HepG2 (cell line): ENCODE measurements around the gene CAMKMT. TPM values are rescaled to one million over a fixed set of nuclear protein-coding genes. Genes with fewer than 3 reads are reported as not detected.

Source experiments
- ATAC-seq: fragments of 200-7000 bp; cut with Tn5 transposase; 3 replicates; pipeline ENCODE4 v1.9.1; 2020; ENCODE audit warnings: mild to moderate bottlenecking, moderate library complexity
- BruUV-seq: library from RNA; stranded (reverse); fragments of 400-500 nt; replicated peaks from 2 replicates; lab custom pipeline; 2021; lab: Mats Ljungman, UMichigan
- CTCF ChIA-PET: fragments of 300-600 bp; formaldehyde crosslinking; extraction: SDS; loops from one replicate; lab custom pipeline; 2021; ENCODE audit warnings: low total read pairs, inconsistent platforms, low intra/inter-chr PET ratio; lab: Yijun Ruan, JAX
- POLR2A ChIA-PET: fragments of 350-600 bp; sonication (Branson Sonifier 250); formaldehyde crosslinking; loops from one replicate; lab custom pipeline; 2020; ENCODE audit warnings: antibody characterized with exemption, inconsistent platforms; lab: Yijun Ruan, JAX
- DNase-seq: peaks from one replicate; pipeline ENCODE4 v3.0.0-alpha.2; 2015; ENCODE audit warnings: low spot score
- FAIRE-seq: peaks from 3 replicates; lab custom pipeline; 2011; peaks lifted over from hg19 to GRCh38; lab: Jason Lieb, UNC
- H2AFZ ChIP-seq: one replicate; pipeline ENCODE4 v1.6.1; 2011; ENCODE audit warnings: low read length, inconsistent platforms
- H3K27ac ChIP-seq: fragments of 300-600 bp; 3 replicates; pipeline ENCODE4 v1.8.0; 2011; ENCODE audit warnings: mixed run types, mild to moderate bottlenecking, mixed read lengths, low read length, inconsistent platforms; ENCODE audit not compliant: insufficient read depth; ENCODE audit errors: extremely low read length
- H3K27me3 ChIP-seq, 2 experiments: fragments of 200-600 bp in 1 of 2; 2 replicates in 1 of 2; 3 replicates in 1 of 2; pipeline versions ENCODE4 v1.6.0 to v1.8.0; 2011; ENCODE audit warnings: low read length in 2 of 2, mild to moderate bottlenecking in 2 of 2, moderate library complexity in 2 of 2, inconsistent platforms in 1 of 2; ENCODE audit not compliant: insufficient read depth in 2 of 2, control insufficient read depth in 1 of 2
- H3K36me3 ChIP-seq, 2 experiments: fragments of 200-600 bp in 1 of 2; replicated peaks in 1 of 2; 2 replicates in 1 of 2; 3 replicates in 1 of 2; pipeline versions ENCODE4 v1.5.1 to v1.8.0; 2011; ENCODE audit warnings: low read length in 2 of 2, inconsistent platforms in 1 of 2; ENCODE audit not compliant: insufficient read depth in 2 of 2, control insufficient read depth in 1 of 2
- H3K4me1 ChIP-seq: 2 replicates; pipeline ENCODE4 v1.5.1; 2012; ENCODE audit warnings: low read length, inconsistent platforms; ENCODE audit not compliant: insufficient read depth
- H3K4me2 ChIP-seq: 2 replicates; pipeline ENCODE4 v1.6.0; 2011; ENCODE audit warnings: low read depth, low read length, inconsistent platforms
- H3K4me3 ChIP-seq, 3 experiments: fragments of 200-600 bp in 1 of 3; sonication (generic), shearing (Covaris generic) in 1 of 3; replicated peaks in 1 of 3; 2 replicates each; pipeline ENCODE4 v1.5.1; 2011 to 2016; ENCODE audit warnings: low read length in 3 of 3, inconsistent platforms in 2 of 3, low read depth in 2 of 3, mild to moderate bottlenecking in 2 of 3, control low read depth in 1 of 3, mixed read lengths in 1 of 3; ENCODE audit not compliant: insufficient read depth in 1 of 3
- H3K79me2 ChIP-seq: one replicate; pipeline ENCODE4 v1.6.1; 2011; ENCODE audit warnings: low read length, inconsistent platforms; ENCODE audit not compliant: insufficient read depth
- H3K9ac ChIP-seq: 2 replicates; pipeline ENCODE4 v1.6.0; 2011; ENCODE audit warnings: mild to moderate bottlenecking, low read depth, low read length, inconsistent platforms; ENCODE audit not compliant: insufficient read depth
- H3K9me3 ChIP-seq: 2 replicates; pipeline ENCODE4 v1.5.1; 2012; ENCODE audit warnings: mild to moderate bottlenecking, low read length
- H4K20me1 ChIP-seq: 2 replicates; pipeline ENCODE4 v1.6.0; 2011; ENCODE audit warnings: inconsistent platforms, mild to moderate bottlenecking, low read length, moderate library complexity; ENCODE audit not compliant: insufficient read depth
- AKAP8 ChIP-seq: sonication (generic); formaldehyde crosslinking; IDR thresholded peaks from 2 replicates; pipeline ENCODE4 v1.5.1; 2020; ENCODE audit warnings: mild to moderate bottlenecking, missing genetic modification reagents
- DMTF1 ChIP-seq: sonication (generic); formaldehyde crosslinking; IDR thresholded peaks from 2 replicates; pipeline ENCODE4 v1.4.0; 2020; ENCODE audit warnings: mild to moderate bottlenecking, missing genetic modification reagents
- JARID2 ChIP-seq: sonication (generic); formaldehyde crosslinking; IDR thresholded peaks from 2 replicates; pipeline ENCODE4 v1.8.1; 2023; ENCODE audit warnings: missing genetic modification reagents, inconsistent platforms; ENCODE audit not compliant: insufficient replicate concordance
- KDM2A ChIP-seq: sonication (generic); formaldehyde crosslinking; IDR thresholded peaks from 2 replicates; pipeline ENCODE4 v1.4.0; 2020; ENCODE audit warnings: low read depth, missing genetic modification reagents, borderline replicate concordance
- NR2F6 ChIP-seq, 2 experiments: IDR thresholded peaks; 2 replicates each; pipeline ENCODE4 v1.6.1; 2016; ENCODE audit warnings: antibody characterized with exemption in 1 of 2, mild to moderate bottlenecking in 1 of 2
- SETDB1 ChIP-seq: sonication (generic); formaldehyde crosslinking; IDR thresholded peaks from 2 replicates; pipeline ENCODE4 v1.5.1; 2020; ENCODE audit warnings: missing genetic modification reagents, mild to moderate bottlenecking, borderline replicate concordance
- ZKSCAN8 ChIP-seq: IDR thresholded peaks from 2 replicates; pipeline ENCODE4 v1.6.1; 2016; ENCODE audit warnings: borderline replicate concordance, missing genetic modification reagents, missing compliant biosample characterization
- ZNF20 ChIP-seq: sonication (generic); formaldehyde crosslinking; IDR thresholded peaks from 2 replicates; pipeline ENCODE4 v1.4.0; 2020; ENCODE audit warnings: mild to moderate bottlenecking, moderate library complexity, missing genetic modification reagents
- ZNF274 ChIP-seq: sonication (generic); formaldehyde crosslinking; IDR thresholded peaks from 2 replicates; pipeline ENCODE4 v1.5.1; 2020; ENCODE audit warnings: mild to moderate bottlenecking, missing genetic modification reagents
- ZNF3 ChIP-seq: IDR thresholded peaks from 2 replicates; pipeline ENCODE4 v1.7.0; 2017; ENCODE audit warnings: inconsistent platforms
- ZNF367 ChIP-seq: sonication (generic); formaldehyde crosslinking; IDR thresholded peaks from 2 replicates; pipeline ENCODE4 v1.4.0; 2020; ENCODE audit warnings: missing genetic modification reagents, borderline replicate concordance
- ZNF530 ChIP-seq: sonication (generic); formaldehyde crosslinking; IDR thresholded peaks from 2 replicates; pipeline ENCODE4 v1.5.0; 2020; ENCODE audit warnings: low read depth, mild to moderate bottlenecking, missing genetic modification reagents
- ZNF563 ChIP-seq: sonication (generic); formaldehyde crosslinking; IDR thresholded peaks from 2 replicates; pipeline ENCODE4 v1.8.0; 2022; ENCODE audit warnings: mild to moderate bottlenecking, moderate library complexity, missing genetic modification reagents
- ZNF580 ChIP-seq: IDR thresholded peaks from 2 replicates; pipeline ENCODE4 v1.6.1; 2016; ENCODE audit warnings: low read depth, borderline replicate concordance
- ZNF597 ChIP-seq: sonication (generic); formaldehyde crosslinking; IDR thresholded peaks from 2 replicates; pipeline ENCODE4 v1.5.0; 2020; ENCODE audit warnings: missing genetic modification reagents
- ZNF709 ChIP-seq: sonication (generic); formaldehyde crosslinking; IDR thresholded peaks from 2 replicates; pipeline ENCODE4 v1.5.0; 2020; ENCODE audit warnings: mild to moderate bottlenecking, missing genetic modification reagents
- WGBS: methylation state at CpG from one replicate; pipeline ENCODE4 v1.1.6; 2017; ENCODE audit warnings: low lambda C conversion rate; 5-methylcytosine and 5-hydroxymethylcytosine counted together
- in situ Hi-C: cut with HindIII; loops from 2 replicates; pipeline ENCODE4 v1.10.0; 2017; ENCODE audit warnings: low pct_unique_long_range_greater_than_20kb; ENCODE audit not compliant: extremely low pct_ligation_motif_present
- intact Hi-C: fragments of 100-400 bp; cut with micrococcal nuclease; formaldehyde crosslinking; loops from one replicate; pipeline ENCODE4 v1.10.0; 2022; ENCODE audit not compliant: unreplicated experiment
- polyA plus RNA-seq, 8 experiments: library from polyadenylated mRNA; depleted of rRNA in 3 of 8; stranded (reverse) in 7 of 8; unstranded in 1 of 8; fragments of >200 nt; fragmentation: Illumina TruSeq in 4 of 8; extraction: Trizol in 4 of 8; gene quantifications; 2 replicates each; pipeline versions ENCODE4 v1.2.1 to v1.2.3, GENCODE V29; 2011 to 2016; ENCODE audit warnings: low read depth in 4 of 8, missing spikeins in 1 of 8, mixed read lengths in 1 of 8; ENCODE audit not compliant: insufficient read depth in 1 of 8
- total RNA-seq, 5 experiments: library from RNA; depleted of rRNA; stranded (reverse); fragments of >200 nt; fragmentation: Illumina TruSeq; extraction: Trizol; gene quantifications; 2 replicates each; pipeline ENCODE4 v1.2.3, GENCODE V29; 2016; ENCODE audit warnings: low read depth in 1 of 5

The CAMKMT gene
- total and polyA plus RNA-seq, 2 of the 13 experiments (the other 11 are each of a cell fraction or from before 2014, with no cell fraction given) = 6.9 to 20.8 TPM

- Histone ChIP-seq H3K36me3 (no peaks in the 10 kb centered on the region), H3K4me2 (no peak overlapping the region), H3K27me3 (no peaks in the 10 kb centered on the region), H2AFZ (no peak overlapping the region), H3K4me3 (no peak overlapping the region), H3K79me2 (no peaks in the 10 kb centered on the region), H4K20me1 (no peaks in the 10 kb centered on the region), H3K27ac (no peak overlapping the region), H3K9ac (no peak overlapping the region), H3K4me1 (no peaks in the 10 kb centered on the region), H3K9me3 (no peaks in the 10 kb centered on the region)
- ATAC-seq = no peak
- no peak for DNase-seq
- WGBS = 78% methylated on average over 4 of the region's 4 CpGs
- FAIRE-seq = no peak
- ChIA-PET POLR2A (no interaction called here), CTCF (no interaction called here)
- no TSS peak for BruUV-seq
- TF ChIP-seq AKAP8 (no peak), NR2F6 (IDR thresholded peaks at IDR 0.05) (no peak), NR2F6 (CRISPR knock-in tag; IDR thresholded peaks at IDR 0.05) (no peak), ZNF367 (CRISPR knock-in tag) (no peak)
- intact Hi-C loops = no loop called here
- in situ Hi-C loops = no loop called here
Observed at GRCh38 chr2:44707945-44708660, 346.4 kb downstream of the CAMKMT start.

GRCh38 chr2:44708661-44709000 lies 346.9 kb downstream of the CAMKMT start:
- in situ Hi-C loops = no loop called here
- CTCF ChIA-PET = no interaction called here
- DNase-seq (no peak), FAIRE-seq (no peak), ATAC-seq (no peak)
- Histone ChIP-seq H3K79me2 (no peaks in the 10 kb centered on the region), H3K4me2 (no peak overlapping the region), H3K9ac (no peak overlapping the region), H4K20me1 (no peaks in the 10 kb centered on the region), H3K27ac (no peak overlapping the region), H3K36me3 (no peaks in the 10 kb centered on the region), H3K9me3 (no peaks in the 10 kb centered on the region), H2AFZ (no peak overlapping the region), H3K4me3 (no peak overlapping the region), H3K4me1 (no peaks in the 10 kb centered on the region), H3K27me3 (no peaks in the 10 kb centered on the region)
- 98% methylated on average over 3 of the region's 3 CpGs for WGBS
- BruUV-seq = no TSS peak
- POLR2A ChIA-PET = no interaction called here
- intact Hi-C loops = no loop called here
- TF ChIP-seq ZNF3 (CRISPR knock-in tag) (no peak), DMTF1 (CRISPR knock-in tag) (no peak), SETDB1 (CRISPR knock-in tag) (no peak), ZNF597 (CRISPR knock-in tag) (no peak), JARID2 (CRISPR knock-in tag) (no peak), ZNF563 (CRISPR knock-in tag) (no peak), ZNF709 (CRISPR knock-in tag) (no peak), ZNF580 (CRISPR knock-in tag) (no peak), KDM2A (no peak), ZNF20 (CRISPR knock-in tag) (no peak), ZNF530 (CRISPR knock-in tag) (no peak), ZKSCAN8 (CRISPR knock-in tag) (no peak), ZNF274 (no peak)
